Measurements from ENCODE around the gene P3H4.

P3H4 gene

GRCh38 chr17:41769346-41769862, 42.3 kb downstream of the P3H4 start:
- no peak for DNase-seq

- no peak for DNase-seq
Measured at GRCh38 chr17:41768682-41769288, 43.0 kb downstream of the P3H4 start.

- no peak for DNase-seq
Measured at GRCh38 chr17:41767324-41768042, 44.3 kb downstream of the P3H4 start.

GRCh38 chr17:41766135-41766534, 45.6 kb downstream of the P3H4 start:
- DNase-seq, result no peak

- no peak for DNase-seq
Measured at GRCh38 chr17:41763327-41763726, 48.4 kb downstream of the P3H4 start.

GRCh38 chr17:41762841-41763240, 48.9 kb downstream of the P3H4 start:
- no peak for DNase-seq

GRCh38 chr17:41762391-41762790, 49.4 kb downstream of the P3H4 start:
- DNase-seq, result no peak

- DNase-seq, result no peak
Measured at GRCh38 chr17:41760878-41761277, 50.9 kb downstream of the P3H4 start.

- no peak for DNase-seq
Measured at GRCh38 chr17:41758601-41759000, 53.1 kb downstream of the P3H4 start.

- no peak for DNase-seq
Measured at GRCh38 chr17:41754066-41754465, 57.7 kb downstream of the P3H4 start.

Data from NCI-H2171 (cell line).